Hematopoietic multipotent progenitor cell (in vitro differentiated cells): ENCODE data around the gene MAB21L3. TPM values are rescaled to one million over a fixed set of nuclear protein-coding genes. Genes with fewer than 3 reads are reported as not detected.

Source experiments
- DNase-seq, 3 donors: peaks; one replicate each; pipeline ENCODE4 v3.0.0-alpha.2; 2011 to 2015; ENCODE audit warnings: low read depth in 2 of 3, low spot score in 2 of 3
- total RNA-seq: library from RNA; depleted of rRNA; stranded (reverse); fragments of >200 nt; gene quantifications from one replicate; pipeline ENCODE4 v1.2.3, GENCODE V29; 2012

The MAB21L3 gene
- total RNA-seq, 1 donor: not detected

DNA sequence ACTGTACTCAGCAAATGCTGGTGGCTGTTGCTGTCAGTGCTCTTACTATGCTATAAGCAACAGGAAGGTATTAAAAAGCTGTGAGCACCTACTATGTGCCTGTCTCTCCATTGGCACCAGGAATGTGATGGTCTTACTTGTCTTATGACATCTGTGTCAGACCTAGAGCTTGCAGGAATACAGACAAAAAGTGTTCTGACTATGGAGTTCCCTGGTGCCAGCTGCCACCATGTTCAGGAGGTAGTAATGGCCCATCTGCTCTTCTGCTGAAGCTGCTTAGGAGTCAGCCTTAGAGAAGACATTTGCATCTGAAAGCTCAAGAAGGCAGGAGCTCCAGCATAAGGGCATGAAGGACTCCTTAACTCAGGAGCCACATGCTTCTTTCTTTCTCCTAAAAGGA is 52.3 kb downstream of the MAB21L3 start:
- no peak for DNase-seq

DNA sequence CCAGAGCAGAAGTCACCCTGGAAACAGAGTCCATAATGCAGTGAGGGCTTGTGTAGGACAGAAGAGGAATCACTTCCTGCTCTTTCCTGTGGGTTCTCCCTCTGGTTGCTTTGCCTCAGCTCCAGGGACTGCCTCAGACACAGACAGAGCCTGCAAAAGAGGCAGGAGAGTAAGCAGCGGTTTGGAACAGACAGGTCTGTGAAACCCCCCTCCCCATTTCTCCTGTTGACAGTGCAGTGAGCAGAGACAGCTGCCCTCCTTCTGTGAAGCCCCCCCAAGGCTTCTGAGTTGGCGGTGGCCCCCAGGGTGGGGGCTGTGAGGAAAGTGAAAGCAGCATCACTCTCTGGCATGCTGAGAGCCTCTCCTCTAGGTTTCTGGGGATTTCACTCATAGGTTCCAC is 53.0 kb downstream of the MAB21L3 start:
- DNase-seq: no peak

DNA sequence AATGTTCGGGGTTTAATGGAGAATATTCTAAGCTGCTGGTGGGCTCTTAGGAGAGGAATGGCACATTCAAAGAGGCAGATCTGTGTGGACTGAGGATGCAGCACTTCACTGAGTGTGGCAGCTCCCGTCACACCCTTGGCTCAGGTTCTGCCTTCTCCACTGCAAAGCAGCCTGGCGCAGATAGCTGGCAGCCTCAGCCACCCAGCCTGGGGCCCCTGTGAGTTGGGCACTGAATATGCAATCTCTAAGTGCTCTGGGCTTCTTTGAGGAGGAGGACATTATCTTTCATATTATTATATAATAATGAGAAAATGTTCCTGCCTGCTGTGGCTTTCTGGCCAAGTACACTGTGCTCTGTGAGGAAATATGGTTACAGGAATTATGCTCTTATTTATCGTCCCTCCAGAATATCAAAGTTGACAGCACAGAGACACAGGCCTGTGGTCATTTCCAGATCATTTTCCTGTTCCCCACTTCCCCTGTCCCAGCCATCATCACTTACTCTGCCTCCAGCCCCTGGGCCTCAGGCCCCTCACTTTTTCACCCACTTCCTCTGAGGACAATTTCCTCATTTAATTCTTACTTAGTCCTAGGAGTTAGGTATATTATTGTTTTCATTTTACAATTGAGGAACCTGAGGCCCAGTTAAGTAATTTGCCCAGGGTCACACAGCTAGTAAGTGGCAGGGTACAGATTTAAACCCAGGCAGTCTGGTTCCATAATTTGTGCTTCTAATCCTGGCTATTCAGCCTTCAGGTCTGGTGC is 53.6 kb downstream of the MAB21L3 start:
- DNase-seq: no peak

DNA sequence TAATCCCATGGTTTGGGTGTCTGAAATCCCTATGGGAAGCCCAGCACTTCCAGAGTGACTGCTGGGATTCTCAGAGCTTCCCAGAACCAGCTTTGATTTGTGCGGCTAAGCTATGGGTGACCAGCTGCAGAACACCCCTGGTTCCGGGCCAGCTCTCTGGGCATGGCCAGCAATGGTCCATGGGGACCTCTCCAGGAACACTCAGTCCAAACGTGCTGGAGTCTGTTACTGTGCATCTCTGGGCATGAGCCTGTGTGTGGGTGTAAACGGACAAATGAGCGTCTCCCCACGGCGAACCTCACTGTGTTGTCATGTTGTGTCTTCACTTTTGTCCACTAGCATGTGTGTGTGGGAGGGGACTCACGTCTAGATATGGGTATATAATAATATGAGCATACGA is 54.4 kb downstream of the MAB21L3 start:
- no peak for DNase-seq

DNA sequence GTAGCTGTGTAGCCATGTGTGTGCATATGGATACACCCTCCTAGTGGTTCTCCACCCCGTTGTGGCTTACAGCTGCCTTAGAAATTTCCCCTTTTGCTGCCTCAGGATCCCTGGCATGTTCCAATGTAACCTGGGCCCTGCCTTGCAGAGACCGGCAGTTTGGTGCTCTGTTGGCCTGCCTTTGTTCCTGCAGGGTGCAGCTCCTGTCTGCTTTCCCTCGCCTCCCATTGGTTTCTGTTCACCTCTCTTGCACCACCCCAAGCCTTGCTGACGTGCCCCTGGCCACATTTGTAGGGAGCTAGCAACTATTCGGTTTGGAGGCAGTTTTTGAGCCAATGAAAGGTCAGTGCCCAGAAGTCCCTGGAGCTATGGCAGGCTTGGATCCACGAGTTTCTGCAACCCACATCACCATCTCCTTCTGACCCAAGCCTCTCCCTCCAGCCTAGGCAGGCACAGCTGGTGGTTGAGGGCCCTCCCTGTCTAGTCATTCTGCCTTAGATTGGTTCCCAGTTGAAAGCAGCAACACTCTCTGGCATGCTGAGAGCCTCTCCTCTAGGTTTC is 54.9 kb downstream of the MAB21L3 start:
- peak in 1 of 3 donors; percentile 17 for DNase-seq

GRCh38 chr1:116166655-116167054 is 55.5 kb downstream of the MAB21L3 start:
- DNase-seq: no peak

- DNase-seq: peak in 2 of 3 donors; percentile 13 to 24
Observed at GRCh38 chr1:116167625-116168276, 56.6 kb downstream of the MAB21L3 start.

GRCh38 chr1:116168277-116169032 is 57.3 kb downstream of the MAB21L3 start:
- peak; percentile 76 to 84 (median 80) for DNase-seq

DNA sequence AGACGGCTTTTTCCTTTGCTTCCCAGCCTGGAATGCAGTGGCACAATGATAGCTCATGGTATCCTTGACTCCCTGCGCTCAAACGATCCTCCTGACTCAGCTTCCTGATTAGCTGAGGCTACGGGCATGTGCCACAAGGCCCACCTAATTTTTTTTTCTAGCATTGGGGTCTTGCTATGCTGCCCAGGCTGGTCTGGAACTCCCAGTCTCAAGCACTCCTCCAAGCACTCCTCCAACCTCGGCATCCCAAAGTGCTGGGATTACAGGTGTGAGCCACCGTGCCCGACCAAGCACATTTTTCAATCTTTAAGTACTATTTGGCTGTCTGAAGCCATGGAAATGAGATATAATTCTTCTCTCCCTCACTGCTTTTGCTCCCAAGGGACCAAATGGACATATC is 58.7 kb downstream of the MAB21L3 start:
- no peak for DNase-seq

DNA sequence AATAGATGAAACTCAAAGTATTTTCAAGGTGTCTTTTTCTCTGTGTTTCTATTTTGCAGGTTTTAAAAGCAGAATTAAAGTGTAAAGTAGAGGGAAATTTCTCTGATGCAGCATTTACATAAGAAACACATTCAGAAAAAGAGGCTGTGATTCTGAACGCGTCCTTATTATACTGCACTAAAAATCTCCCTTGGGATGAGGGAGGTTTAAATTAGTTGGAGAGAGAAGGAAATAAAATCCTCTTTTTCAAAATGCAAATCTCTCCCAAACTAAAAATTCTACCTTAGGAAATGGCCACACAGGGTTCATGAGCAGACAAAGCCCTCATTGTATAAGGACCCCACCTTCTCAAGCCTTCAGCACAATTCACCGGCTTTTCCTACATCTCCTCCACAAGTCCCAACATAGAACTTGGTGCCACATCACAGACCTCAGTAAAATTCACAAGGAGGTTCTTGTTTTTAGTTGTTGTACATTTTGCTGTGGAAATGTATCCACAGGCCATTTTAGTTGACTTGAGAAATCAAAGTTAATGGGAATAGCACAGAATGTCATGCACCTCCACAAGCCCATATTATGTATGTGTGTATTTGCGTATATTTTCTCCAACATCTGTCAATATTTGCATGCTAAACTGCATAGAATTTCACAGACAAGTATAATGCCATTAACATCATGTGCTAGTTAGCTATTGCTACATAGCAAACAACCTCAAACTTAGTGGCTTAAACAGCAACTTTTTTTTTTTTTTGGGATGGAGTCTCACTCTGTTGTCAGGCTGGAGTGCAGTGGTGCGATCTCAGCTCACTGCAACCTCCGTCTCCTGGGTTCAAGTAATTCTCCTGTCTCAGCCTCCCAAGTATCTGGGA is 59.8 kb downstream of the MAB21L3 start:
- DNase-seq: no peak

DNA sequence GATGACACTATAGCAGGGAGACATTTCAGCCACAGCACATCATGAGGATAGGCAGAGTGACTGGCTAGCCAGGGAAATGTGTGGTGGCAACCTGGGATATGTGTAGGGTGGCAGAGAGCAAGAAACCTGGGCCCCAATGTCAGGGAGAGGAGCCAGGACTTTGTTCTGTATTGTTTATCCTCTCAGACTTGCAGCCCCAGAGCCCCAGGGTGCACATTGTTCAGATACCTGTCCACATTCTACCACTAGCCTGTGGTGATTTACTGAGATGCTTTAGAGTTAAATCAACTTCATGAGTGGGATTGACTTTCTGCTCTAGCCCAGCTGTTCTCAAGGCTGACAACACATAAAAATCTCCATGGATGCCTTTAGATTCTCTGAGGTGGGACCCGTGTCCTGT is 61.5 kb downstream of the MAB21L3 start:
- no peak for DNase-seq

GRCh38 chr1:116175611-116176010 is 64.4 kb downstream of the MAB21L3 start:
- peak in 1 of 3 donors; percentile 37 for DNase-seq

DNA sequence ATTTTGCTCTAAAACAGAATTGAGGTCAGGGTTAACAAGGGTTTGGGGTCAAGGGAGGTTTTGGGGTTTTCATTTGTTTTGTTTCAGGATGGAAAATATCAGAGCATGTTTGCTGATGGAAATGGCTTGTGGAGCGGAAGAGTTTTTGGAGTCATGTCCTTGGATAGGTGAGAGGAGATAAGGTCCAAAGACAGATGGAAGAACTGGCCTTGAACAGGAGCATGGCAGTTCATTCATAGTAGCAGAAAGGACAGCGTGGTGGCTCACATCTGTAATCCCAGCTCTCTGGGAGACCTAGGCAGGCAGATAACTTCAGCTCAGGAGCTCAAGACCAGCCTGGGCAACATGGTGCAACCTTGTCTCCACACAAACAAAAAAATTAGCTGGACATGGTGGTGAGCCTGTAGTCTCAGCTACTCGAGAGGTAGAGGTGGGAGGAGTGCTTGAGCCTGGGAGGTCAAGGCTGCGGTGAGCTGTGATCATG is 65.1 kb downstream of the MAB21L3 start:
- no peak for DNase-seq

DNA sequence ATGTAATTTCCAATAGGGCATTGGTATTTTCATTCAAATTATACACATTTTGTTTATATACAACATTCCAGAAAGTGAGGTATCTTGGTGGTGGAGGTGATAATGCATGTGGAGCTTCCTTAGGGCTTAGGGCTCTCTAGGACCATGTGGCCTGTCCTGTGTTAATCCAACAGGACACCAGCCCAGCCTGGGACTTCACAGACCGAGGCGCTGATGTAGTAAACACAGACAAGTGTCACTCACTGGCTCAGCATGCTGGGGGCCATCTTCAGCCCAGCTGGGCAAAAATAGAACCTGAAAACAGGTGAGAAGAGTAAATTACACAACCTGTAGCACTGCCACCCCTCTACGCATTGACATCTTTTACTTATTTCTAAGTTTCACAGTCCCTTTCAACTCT is 66.7 kb downstream of the MAB21L3 start:
- no peak for DNase-seq

GRCh38 chr1:116178837-116179236 is 67.6 kb downstream of the MAB21L3 start:
- DNase-seq: no peak

DNA sequence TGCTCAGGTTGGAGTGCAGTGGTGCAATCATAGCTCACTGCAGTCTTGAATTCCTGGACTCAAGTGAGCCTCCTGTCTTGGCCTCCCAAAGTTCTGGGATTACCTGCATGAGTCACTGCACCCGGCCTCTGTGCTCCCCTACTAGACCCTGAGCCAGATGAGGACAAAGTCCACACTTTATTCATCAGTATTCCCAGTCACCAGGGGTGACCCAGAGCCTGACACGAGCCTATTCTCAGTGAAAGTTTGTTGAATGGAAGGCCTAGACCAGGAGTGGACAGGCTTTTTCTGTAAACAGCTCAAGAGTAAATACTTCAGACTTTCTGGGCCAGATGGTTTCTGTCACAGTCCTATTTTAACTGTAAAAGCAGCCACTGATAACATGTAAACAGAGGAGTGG is 68.2 kb downstream of the MAB21L3 start:
- no peak for DNase-seq

DNA sequence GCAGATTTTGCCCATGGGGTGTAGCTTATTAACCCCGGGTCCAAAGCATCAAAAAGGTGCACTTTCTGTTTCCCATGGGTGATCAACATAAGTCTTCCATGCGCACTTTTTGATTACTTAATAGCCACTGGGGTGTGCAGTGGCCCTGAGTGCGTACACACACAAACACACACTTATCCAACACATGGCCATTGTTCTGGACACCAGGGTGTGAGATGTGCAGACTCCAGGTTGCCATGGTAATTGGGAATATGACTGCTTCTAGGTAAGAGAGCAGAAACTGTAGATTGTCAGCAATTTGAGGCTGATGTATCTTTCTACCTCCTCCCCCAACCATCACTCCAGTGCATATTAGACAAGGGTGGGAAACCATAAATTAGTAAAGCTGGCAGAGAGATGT is 68.8 kb downstream of the MAB21L3 start:
- DNase-seq: no peak

- DNase-seq: no peak
Observed at GRCh38 chr1:116182019-116182714, 71.0 kb downstream of the MAB21L3 start.
